GM12878 (cell line): ENCODE results near the gene COQ8B. TPM values are rescaled to one million over a fixed set of nuclear protein-coding genes. Genes with fewer than 3 reads are reported as not detected.
"Not testable (repeated sequence)": the region's sequence is repeated elsewhere in the genome, so short reads cannot be mapped to it uniquely, and the experiment has no call there.

Experiments
- ATAC-seq: fragments of 200-7000 bp; cut with Tn5 transposase; 3 replicates; pipeline ENCODE4 v1.9.1; 2020; ENCODE audit warnings: mild to moderate bottlenecking, moderate library complexity
- BruUV-seq: library from RNA; stranded (reverse); fragments of 400-500 nt; replicated peaks from 2 replicates; lab custom pipeline; 2021; lab: Mats Ljungman, UMichigan
- CTCF ChIA-PET: fragments of 300-600 bp; sonication (Branson Sonifier 250); formaldehyde crosslinking; extraction: SDS; loops from one replicate; lab custom pipeline; 2021; ENCODE audit warnings: inconsistent platforms; lab: Yijun Ruan, JAX
- POLR2A ChIA-PET: fragments of 350-600 bp; formaldehyde crosslinking; extraction: SDS; loops from one replicate; lab custom pipeline; 2021; ENCODE audit warnings: inconsistent platforms; lab: Charles Lee
- RAD21 ChIA-PET: fragments of 300-600 bp; sonication (Branson Sonifier 250); formaldehyde crosslinking; loops from one replicate; lab custom pipeline; 2023; ENCODE audit warnings: antibody characterized with exemption; ENCODE audit not compliant: unreplicated experiment; lab: Charles Lee
- SMC1A ChIA-PET: fragments of 300-600 bp; sonication (Branson Sonifier 250); formaldehyde crosslinking; loops from one replicate; lab custom pipeline; 2023; ENCODE audit not compliant: unreplicated experiment, uncharacterized antibody; lab: Charles Lee
- DNase-seq: peaks from one replicate; pipeline ENCODE4 v3.0.0-alpha.2; 2011; ENCODE audit warnings: low read depth, low spot score
- FAIRE-seq: peaks from 3 replicates; lab custom pipeline; 2011; peaks lifted over from hg19 to GRCh38; lab: Jason Lieb, UNC
- H2AFZ ChIP-seq: 2 replicates; pipeline ENCODE4 v1.6.0; 2011; ENCODE audit warnings: low read depth, low read length, control low read depth; ENCODE audit not compliant: control insufficient read depth
- H3K27ac ChIP-seq: 2 replicates; pipeline ENCODE4 v1.5.1; 2011; ENCODE audit warnings: control low read depth; ENCODE audit not compliant: control insufficient read depth, insufficient read depth
- H3K27me3 ChIP-seq, 2 experiments: replicated peaks in 1 of 2; 2 replicates each; pipeline versions ENCODE4 v1.6.0 to v1.6.1; 2011; ENCODE audit warnings: low read length in 1 of 2; ENCODE audit not compliant: control insufficient read depth in 2 of 2, insufficient read depth in 2 of 2
- H3K36me3 ChIP-seq, 2 experiments: 2 replicates each; pipeline ENCODE4 v1.5.1; 2011; ENCODE audit warnings: low read length in 1 of 2; ENCODE audit not compliant: control insufficient read depth in 2 of 2, insufficient read depth in 2 of 2
- H3K4me1 ChIP-seq: 2 replicates; pipeline ENCODE4 v1.6.1; 2011; ENCODE audit warnings: mild to moderate bottlenecking, low read length, moderate library complexity, mixed read lengths; ENCODE audit not compliant: control insufficient read depth, insufficient read depth
- H3K4me2 ChIP-seq: 2 replicates; pipeline ENCODE4 v1.6.0; 2011; ENCODE audit warnings: control low read depth; ENCODE audit not compliant: control insufficient read depth, insufficient read depth
- H3K4me3 ChIP-seq: fragments of 200-600 bp; sonication (generic); 2 replicates; pipeline ENCODE4 v1.5.1; 2016
- H3K79me2 ChIP-seq: 2 replicates; pipeline ENCODE4 v1.6.0; 2011; ENCODE audit warnings: low read length; ENCODE audit not compliant: control insufficient read depth, insufficient read depth
- H3K9ac ChIP-seq: 2 replicates; pipeline ENCODE4 v1.8.0; 2011; ENCODE audit warnings: low read length, control low read depth, mixed read lengths; ENCODE audit not compliant: control insufficient read depth, insufficient read depth
- H3K9me3 ChIP-seq: replicated peaks from 3 replicates; pipeline ENCODE4 v1.5.1; 2011; ENCODE audit warnings: mild to moderate bottlenecking, low read length; ENCODE audit not compliant: control insufficient read depth, insufficient read depth
- H4K20me1 ChIP-seq: 2 replicates; pipeline ENCODE4 v1.6.0; 2011; ENCODE audit not compliant: control insufficient read depth, insufficient read depth
- GATAD2B ChIP-seq: fragments of 450-650 bp; conservative IDR thresholded peaks from 2 replicates; pipeline ENCODE4 v1.6.1; 2017; ENCODE audit warnings: low read depth, mild to moderate bottlenecking, moderate library complexity
- ZBTB40 ChIP-seq: fragments of 450-650 bp; IDR thresholded peaks from 2 replicates; pipeline ENCODE4 v1.6.1; 2016; ENCODE audit warnings: mild to moderate bottlenecking, moderate library complexity, borderline replicate concordance
- WGBS: methylation state at CpG from one replicate; pipeline ENCODE4 v1.1.6; 2016; ENCODE audit warnings: low lambda C conversion rate; ENCODE audit not compliant: insufficient replicate concordance, insufficient coverage; ENCODE audit errors: missing lambda C conversion rate; 5-methylcytosine and 5-hydroxymethylcytosine counted together
- in situ Hi-C: fragments of 300-500 bp; cut with MboI; formaldehyde crosslinking; loops from 9 replicates; pipeline ENCODE4 v1.14.3; 2018; ENCODE audit warnings: mixed read lengths
- intact Hi-C: fragments of 100-400 bp; cut with micrococcal nuclease; formaldehyde crosslinking; loops from one replicate; pipeline ENCODE4 v1.14.2; 2022; ENCODE audit not compliant: unreplicated experiment
- polyA plus RNA-seq, 11 experiments: library from polyadenylated mRNA; depleted of rRNA in 4 of 11; unstranded in 6 of 11; stranded (reverse) in 5 of 11; fragments of >200 nt; fragmentation: Nextera tagmentation in 4 of 11; fragmentation: Illumina TruSeq in 1 of 11; extraction: Ambion mirVana in 4 of 11; extraction: Trizol in 1 of 11; gene quantifications; 1 replicate in 1 of 11; 2 replicates in 10 of 11; pipeline versions ENCODE4 v1.2.1 to v1.2.3, GENCODE V29; 2011 to 2016; ENCODE audit warnings: inconsistent platforms in 2 of 11, missing spikeins in 2 of 11, low read depth in 1 of 11
- total RNA-seq, 4 experiments: library from RNA; depleted of rRNA in 3 of 4; stranded (reverse); fragments of >200 nt in 3 of 4; fragmentation: Illumina TruSeq in 1 of 4; extraction: Trizol in 1 of 4; gene quantifications; 2 replicates each; pipeline versions ENCODE4 v1.2.1 to v1.2.3, GENCODE V29; 2013 to 2021

COQ8B gene
- total and polyA plus RNA-seq, 10 of the 15 experiments (the other 5 are each of a cell fraction or from before 2014, with no cell fraction given): 0.39 to 37.1 (median 16.8) TPM

DNA sequence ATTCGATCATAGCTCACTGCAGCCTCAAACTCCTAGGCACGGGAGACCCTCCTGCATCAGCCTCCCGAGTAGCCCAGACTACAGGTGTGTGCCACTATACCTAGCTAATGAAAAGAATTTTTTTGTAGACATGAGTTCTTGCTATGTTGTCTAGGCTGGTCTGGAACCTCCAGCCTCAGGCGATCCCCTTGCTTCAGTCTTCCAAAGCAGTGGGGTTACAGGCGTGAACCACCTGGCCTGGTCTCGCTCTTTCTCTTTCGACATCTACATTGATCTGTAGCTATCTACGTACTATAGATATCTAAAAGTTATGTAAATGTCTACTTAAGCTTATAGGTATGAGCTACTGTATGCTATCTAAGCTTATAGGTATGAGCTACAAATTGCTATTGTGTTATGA, 58.7 kb downstream of the COQ8B start:
- ChIA-PET POLR2A (no interaction called here), CTCF (interaction anchor here (0.7 to 2.7 kb wide), 5 partner anchors 12 to 487 kb away, joined by 3 to 16 read pairs (median 3); no protein-coding TSS in a partner anchor), RAD21 (interaction anchor here (1.1 kb wide), 1 partner anchor 162 kb away, joined by 5 read pairs; no protein-coding TSS in a partner anchor), SMC1A (interaction anchor here (0.5 to 1.3 kb wide), 2 partner anchors 103 to 162 kb away, joined by 3 to 7 read pairs; no protein-coding TSS in a partner anchor)
- WGBS: 69% methylated on average over 8 of the region's 8 CpGs
- ATAC-seq (no peak), DNase-seq (no peak), FAIRE-seq (no peak)
- TF ChIP-seq GATAD2B: no peak
- TF ChIP-seq ZBTB40: no peak
- Histone ChIP-seq H3K27me3 (no peaks in the 10 kb centered on the region), H3K4me3 (no peak overlapping the region), H3K36me3 (no peaks in the 10 kb centered on the region), H3K27ac (no peak overlapping the region), H3K9ac (no peak overlapping the region), H3K4me1 (no peaks in the 10 kb centered on the region), H2AFZ (no peak overlapping the region), H4K20me1 (no peaks in the 10 kb centered on the region), H3K9me3 (no peaks in the 10 kb centered on the region), H3K79me2 (no peaks in the 10 kb centered on the region), H3K4me2 (no peak overlapping the region)
- BruUV-seq: no TSS peak
- intact Hi-C loops: no loop called here
- in situ Hi-C loops: loop anchor here (5.0 to 10.0 kb wide), 2 partner anchors 164 to 497 kb away; no protein-coding TSS in a partner anchor

DNA sequence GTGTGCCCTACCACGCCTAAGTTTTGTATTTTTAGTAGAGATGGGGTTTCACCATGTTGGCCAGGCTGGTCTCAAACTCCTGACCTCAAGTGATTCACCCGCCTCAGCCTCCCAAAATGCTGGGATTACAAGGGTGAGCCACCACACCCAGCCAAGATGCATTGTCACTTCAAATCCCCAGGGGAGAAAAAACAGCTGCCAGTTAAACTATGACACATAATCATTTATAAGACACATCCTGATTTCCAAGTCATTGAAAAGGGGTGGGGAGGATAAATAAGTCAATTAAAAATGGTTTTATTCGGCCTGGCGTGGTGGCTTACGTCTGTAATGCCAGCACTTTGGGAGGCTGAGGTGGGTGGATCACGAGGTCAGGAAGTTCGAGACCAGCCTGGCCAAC, 61.0 kb downstream of the COQ8B start:
- intact Hi-C loops, H3K27ac ChIP-seq, H2AFZ ChIP-seq, DNase-seq, H3K79me2 ChIP-seq, POLR2A ChIA-PET, ATAC-seq, H3K27me3 ChIP-seq, H4K20me1 ChIP-seq, H3K4me1 ChIP-seq, H3K4me3 ChIP-seq, H3K36me3 ChIP-seq, FAIRE-seq, H3K9ac ChIP-seq, SMC1A ChIA-PET, RAD21 ChIA-PET, H3K4me2 ChIP-seq, H3K9me3 ChIP-seq, BruUV-seq: not testable (repeated sequence)
- in situ Hi-C loops: loop anchor here (5.0 to 10.0 kb wide), 2 partner anchors 167 to 499 kb away; no protein-coding TSS in a partner anchor
- WGBS: 48% methylated on average over 7 of the region's 7 CpGs
- CTCF ChIA-PET: interaction anchor here (1.0 kb wide), 1 partner anchor 21 kb away, joined by 3 read pairs; no protein-coding TSS in a partner anchor
